Measurements from ENCODE around the gene ASMT. TPM values are rescaled to one million over a fixed set of nuclear protein-coding genes. Genes with fewer than 3 reads are reported as not detected.

The ASMT gene
- polyA plus RNA-seq, 1 of the 3 experiments (the other 2 are of a cell fraction): 0.26 TPM

DNA sequence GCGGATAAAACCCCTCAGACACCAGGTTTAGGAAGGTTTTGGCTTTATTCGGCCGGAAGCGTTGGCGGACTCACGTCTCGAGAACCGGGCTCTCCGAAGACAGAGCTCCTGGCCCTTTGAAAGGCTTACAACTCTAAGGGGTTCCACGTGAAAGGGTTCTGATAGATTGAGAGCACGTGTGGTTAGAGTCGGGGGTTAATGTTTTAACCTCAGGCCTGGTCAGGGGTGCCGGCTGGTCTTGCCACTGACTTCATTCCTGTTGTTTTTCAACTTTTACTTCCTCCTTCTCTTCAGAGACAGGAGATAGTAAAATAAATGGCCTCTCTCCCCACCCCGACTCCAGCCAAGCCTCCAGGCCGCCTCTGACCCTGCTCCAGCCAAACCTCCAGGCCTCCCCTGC, 4.7 kb upstream of the ASMT start (continued):
- TF ChIP-seq, protein P1, sequence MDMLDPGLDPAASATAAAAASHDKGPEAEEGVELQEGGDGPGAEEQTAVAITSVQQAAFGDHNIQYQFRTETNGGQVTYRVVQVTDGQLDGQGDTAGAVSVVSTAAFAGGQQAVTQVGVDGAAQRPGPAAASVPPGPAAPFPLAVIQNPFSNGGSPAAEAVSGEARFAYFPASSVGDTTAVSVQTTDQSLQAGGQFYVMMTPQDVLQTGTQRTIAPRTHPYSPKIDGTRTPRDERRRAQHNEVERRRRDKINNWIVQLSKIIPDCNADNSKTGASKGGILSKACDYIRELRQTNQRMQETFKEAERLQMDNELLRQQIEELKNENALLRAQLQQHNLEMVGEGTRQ (IDR thresholded peaks at IDR 0.05; ENCODE audit: borderline replicate concordance, low read depth, low read length): no peak

DNA sequence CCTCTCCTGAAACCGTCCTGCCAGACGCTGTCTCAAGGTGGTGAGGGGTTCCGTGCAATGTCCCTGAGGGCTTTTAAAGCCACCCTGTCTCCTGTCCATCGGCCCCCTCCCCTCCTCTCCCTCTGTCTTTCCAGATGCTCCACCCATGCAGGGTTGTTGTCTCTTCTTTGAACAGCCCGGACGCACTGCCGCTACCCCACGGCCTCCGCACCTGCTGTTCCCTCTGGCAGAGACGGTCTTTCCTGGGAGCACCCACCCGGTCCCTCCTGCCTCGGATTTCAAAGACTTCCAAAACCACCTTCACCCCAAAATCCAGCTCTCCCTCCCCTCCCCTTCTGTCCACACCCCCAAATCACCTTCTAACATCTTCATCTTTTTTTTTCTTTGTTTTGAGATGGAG, 4.1 kb upstream of the ASMT start:
- no peak overlapping the region for H3K9ac ChIP-seq
- TF ChIP-seq EZH2phosphoT487 (IDR thresholded peaks at IDR 0.05; ENCODE audit: borderline replicate concordance, low read depth) (no peak), JUND (IDR thresholded peaks at IDR 0.05) (no peak), ELF1 (IDR thresholded peaks at IDR 0.05) (no peak), TAF1 (IDR thresholded peaks at IDR 0.05; ENCODE audit: borderline replicate concordance, low read depth, low read length) (no peak)
- H4K20me1 ChIP-seq (ENCODE audit: insufficient read depth): no peaks in the 10 kb centered on the region
- H3K27me3 ChIP-seq (ENCODE audit: insufficient read depth): no peaks in the 10 kb centered on the region; the same call in 1 of the 2 replicates
- H3K9me2 ChIP-seq: no peaks in the 10 kb centered on the region
- no peak overlapping the region for H3K4me3 ChIP-seq (ENCODE audit: low read depth in 2 of 2, low read length in 1 of 2)
- H3K9me3 ChIP-seq: no peaks in the 10 kb centered on the region
- no peak overlapping the region for H3K27ac ChIP-seq (ENCODE audit: low read depth in 2 of 2, low read length in 1 of 2)
- no peak overlapping the region for H2AFZ ChIP-seq (ENCODE audit: low read depth)
- no peak for DNase-seq
- no peaks in the 10 kb centered on the region for H3K36me3 ChIP-seq (replicated peaks in 1 of 2; ENCODE audit: control insufficient read depth in 1 of 2, insufficient read depth in 2 of 2, low read length in 1 of 2)
- 63% methylated on average over 11 of the region's 12 CpGs for WGBS (ENCODE audit: low lambda C conversion rate)
- H3F3A ChIP-seq (replicated peaks; ENCODE audit: insufficient read depth): peaks cover 1% of the 10 kb centered on the region
- H3K79me2 ChIP-seq (ENCODE audit: insufficient read depth): no peaks in the 10 kb centered on the region
- H3K4me1 ChIP-seq (ENCODE audit: control insufficient read depth in 1 of 2, insufficient read depth in 2 of 2, low read depth in 1 of 2, low read length in 1 of 2): no peaks in the 10 kb centered on the region
- ChIA-PET POLR2A (no interaction called here), CTCF (no interaction called here)
- no peak overlapping the region for H3K4me2 ChIP-seq

DNA sequence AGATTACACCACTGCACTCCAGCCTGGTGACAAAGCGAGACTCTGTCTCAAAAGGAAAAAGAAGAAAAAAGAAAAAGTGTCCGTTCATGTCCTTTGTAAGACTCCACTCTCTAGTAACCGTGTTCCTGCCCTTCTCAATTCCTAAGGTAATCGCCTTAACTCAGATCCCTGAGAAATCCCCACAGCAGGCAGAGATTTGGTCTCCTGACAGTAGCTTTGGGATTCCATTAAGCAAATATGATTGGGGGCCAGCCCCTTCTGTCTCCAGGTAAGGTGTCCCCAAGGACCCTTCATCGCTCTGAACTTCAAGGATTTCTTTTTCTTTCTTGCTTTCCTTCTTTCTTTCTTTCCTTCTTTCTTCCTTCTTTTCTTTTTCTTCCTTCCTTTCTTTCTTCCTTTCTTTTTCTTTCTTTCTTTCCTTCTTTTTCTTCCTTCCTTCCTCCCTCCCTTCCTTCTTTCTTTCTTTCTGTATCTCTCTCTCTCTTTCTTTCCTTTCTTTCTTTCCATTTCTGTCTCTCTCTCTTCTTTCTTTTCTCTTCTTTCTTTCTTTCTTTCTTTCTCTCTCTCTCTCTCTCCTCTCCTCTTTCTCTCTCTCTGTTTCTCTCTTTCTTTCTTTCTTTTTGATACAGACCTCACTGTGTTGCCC, 2.1 kb upstream of the ASMT start:
- Histone ChIP-seq H3K9me3 (no peaks in the 10 kb centered on the region), H3K4me2 (no peak overlapping the region), H3K36me3 (replicated peaks in 1 of 2; ENCODE audit: control insufficient read depth in 1 of 2, insufficient read depth in 2 of 2, low read length in 1 of 2) (no peaks in the 10 kb centered on the region), H3K79me2 (ENCODE audit: insufficient read depth) (no peaks in the 10 kb centered on the region), H3K27me3 (ENCODE audit: insufficient read depth) (no peaks in the 10 kb centered on the region; the same call in 1 of the 2 replicates), H3F3A (replicated peaks; ENCODE audit: insufficient read depth) (no peaks in the 10 kb centered on the region), H3K9me2 (no peaks in the 10 kb centered on the region), H4K20me1 (ENCODE audit: insufficient read depth) (no peaks in the 10 kb centered on the region), H3K27ac (ENCODE audit: low read depth in 2 of 2, low read length in 1 of 2) (no peak overlapping the region), H2AFZ (ENCODE audit: low read depth) (no peak overlapping the region), H3K4me3 (ENCODE audit: low read depth in 2 of 2, low read length in 1 of 2) (no peak overlapping the region), H3K4me1 (ENCODE audit: control insufficient read depth in 1 of 2, insufficient read depth in 2 of 2, low read depth in 1 of 2, low read length in 1 of 2) (no peaks in the 10 kb centered on the region), H3K9ac (no peak overlapping the region)
- ChIA-PET POLR2A (no interaction called here), CTCF (no interaction called here)
- TF ChIP-seq, protein P2, sequence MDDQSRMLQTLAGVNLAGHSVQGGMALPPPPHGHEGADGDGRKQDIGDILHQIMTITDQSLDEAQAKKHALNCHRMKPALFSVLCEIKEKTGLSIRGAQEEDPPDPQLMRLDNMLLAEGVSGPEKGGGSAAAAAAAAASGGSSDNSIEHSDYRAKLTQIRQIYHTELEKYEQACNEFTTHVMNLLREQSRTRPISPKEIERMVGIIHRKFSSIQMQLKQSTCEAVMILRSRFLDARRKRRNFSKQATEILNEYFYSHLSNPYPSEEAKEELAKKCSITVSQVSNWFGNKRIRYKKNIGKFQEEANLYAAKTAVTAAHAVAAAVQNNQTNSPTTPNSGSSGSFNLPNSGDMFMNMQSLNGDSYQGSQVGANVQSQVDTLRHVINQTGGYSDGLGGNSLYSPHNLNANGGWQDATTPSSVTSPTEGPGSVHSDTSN (IDR thresholded peaks at IDR 0.05): no peak
- 47% methylated on average over 5 of the region's 5 CpGs for WGBS (ENCODE audit: low lambda C conversion rate)
- DNase-seq: no peak

DNA sequence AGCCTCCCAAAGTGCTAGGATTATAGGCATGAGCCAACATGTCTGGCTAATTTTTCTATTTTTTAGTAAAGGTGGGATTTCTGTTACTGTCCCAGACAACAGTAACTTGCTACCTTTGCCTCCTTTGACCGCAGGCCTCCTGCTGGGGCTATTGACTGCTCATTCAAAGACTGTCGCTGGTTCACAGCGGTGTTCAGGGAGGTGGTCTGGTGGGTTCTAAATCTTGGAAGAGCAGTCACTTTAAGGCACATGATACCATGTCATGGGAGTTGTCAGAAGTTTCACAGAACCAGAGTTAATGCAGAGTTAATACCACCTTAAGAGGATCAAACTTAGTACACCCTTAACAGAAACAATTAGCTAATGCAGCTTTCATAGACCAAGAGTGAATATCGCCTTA, 3.8 kb downstream of the ASMT start:
- no peaks in the 10 kb centered on the region for H3K79me2 ChIP-seq (ENCODE audit: insufficient read depth)
- no peak overlapping the region for H3K4me3 ChIP-seq (ENCODE audit: low read depth in 2 of 2, low read length in 1 of 2)
- no peak overlapping the region for H3K9ac ChIP-seq
- H4K20me1 ChIP-seq (ENCODE audit: insufficient read depth): no peaks in the 10 kb centered on the region
- H3K27ac ChIP-seq (ENCODE audit: low read depth in 2 of 2, low read length in 1 of 2): no peak overlapping the region
- no peak overlapping the region for H3K4me2 ChIP-seq
- POLR2A ChIA-PET: no interaction called here
- H3K9me2 ChIP-seq: no peaks in the 10 kb centered on the region
- H2AFZ ChIP-seq (ENCODE audit: low read depth): no peak overlapping the region
- no peaks in the 10 kb centered on the region for H3K4me1 ChIP-seq (ENCODE audit: control insufficient read depth in 1 of 2, insufficient read depth in 2 of 2, low read depth in 1 of 2, low read length in 1 of 2)
- no peaks in the 10 kb centered on the region for H3K36me3 ChIP-seq (replicated peaks in 1 of 2; ENCODE audit: control insufficient read depth in 1 of 2, insufficient read depth in 2 of 2, low read length in 1 of 2)
- no peaks in the 10 kb centered on the region for H3K9me3 ChIP-seq
- CTCF ChIA-PET: no interaction called here
- H3K27me3 ChIP-seq (ENCODE audit: insufficient read depth): peaks cover 4% of the 10 kb centered on the region; the same call in 1 of the 2 replicates
- H3F3A ChIP-seq (replicated peaks; ENCODE audit: insufficient read depth): no peaks in the 10 kb centered on the region
- DNase-seq: no peak
- WGBS (ENCODE audit: low lambda C conversion rate): 69% methylated on average over 4 of the region's 4 CpGs
- TF ChIP-seq, protein P2 (IDR thresholded peaks at IDR 0.05): no peak
- no peak for TF ChIP-seq FOXJ3 (CRISPR knock-in tag; IDR thresholded peaks at IDR 0.05)
- TF ChIP-seq GABPA (IDR thresholded peaks at IDR 0.05; ENCODE audit: low read depth): no peak
- TF ChIP-seq, protein P3, sequence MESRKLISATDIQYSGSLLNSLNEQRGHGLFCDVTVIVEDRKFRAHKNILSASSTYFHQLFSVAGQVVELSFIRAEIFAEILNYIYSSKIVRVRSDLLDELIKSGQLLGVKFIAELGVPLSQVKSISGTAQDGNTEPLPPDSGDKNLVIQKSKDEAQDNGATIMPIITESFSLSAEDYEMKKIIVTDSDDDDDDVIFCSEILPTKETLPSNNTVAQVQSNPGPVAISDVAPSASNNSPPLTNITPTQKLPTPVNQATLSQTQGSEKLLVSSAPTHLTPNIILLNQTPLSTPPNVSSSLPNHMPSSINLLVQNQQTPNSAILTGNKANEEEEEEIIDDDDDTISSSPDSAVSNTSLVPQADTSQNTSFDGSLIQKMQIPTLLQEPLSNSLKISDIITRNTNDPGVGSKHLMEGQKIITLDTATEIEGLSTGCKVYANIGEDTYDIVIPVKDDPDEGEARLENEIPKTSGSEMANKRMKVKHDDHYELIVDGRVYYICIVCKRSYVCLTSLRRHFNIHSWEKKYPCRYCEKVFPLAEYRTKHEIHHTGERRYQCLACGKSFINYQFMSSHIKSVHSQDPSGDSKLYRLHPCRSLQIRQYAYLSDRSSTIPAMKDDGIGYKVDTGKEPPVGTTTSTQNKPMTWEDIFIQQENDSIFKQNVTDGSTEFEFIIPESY (IDR thresholded peaks at IDR 0.05; ENCODE audit: borderline replicate concordance, low read depth): no peak
- no peak for TF ChIP-seq TEAD4 (IDR thresholded peaks at IDR 0.05; ENCODE audit: borderline replicate concordance, insufficient read depth)
- no peak for TF ChIP-seq MEF2A (IDR thresholded peaks at IDR 0.05; ENCODE audit: borderline replicate concordance, low read depth)
- no peak for TF ChIP-seq RXRA (IDR thresholded peaks at IDR 0.05; ENCODE audit: borderline replicate concordance, low read depth)
- TF ChIP-seq, protein P4, sequence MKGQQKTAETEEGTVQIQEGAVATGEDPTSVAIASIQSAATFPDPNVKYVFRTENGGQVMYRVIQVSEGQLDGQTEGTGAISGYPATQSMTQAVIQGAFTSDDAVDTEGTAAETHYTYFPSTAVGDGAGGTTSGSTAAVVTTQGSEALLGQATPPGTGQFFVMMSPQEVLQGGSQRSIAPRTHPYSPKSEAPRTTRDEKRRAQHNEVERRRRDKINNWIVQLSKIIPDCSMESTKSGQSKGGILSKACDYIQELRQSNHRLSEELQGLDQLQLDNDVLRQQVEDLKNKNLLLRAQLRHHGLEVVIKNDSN (IDR thresholded peaks at IDR 0.05; ENCODE audit: borderline replicate concordance, low read depth): no peak
- no peak for TF ChIP-seq JUND (IDR thresholded peaks at IDR 0.05)
- no peak for TF ChIP-seq FOXM1 (IDR thresholded peaks at IDR 0.05; ENCODE audit: low read depth)

Measured in SK-N-SH (cell line).